IPS-11a (cell line): ENCODE measurements around the gene OSM.

ENCODE experiments used
- H3K4me3 ChIP-seq: one replicate; pipeline ENCODE4 v1.5.1; 2013; ENCODE audit warnings: low read depth, low read length, control low read depth

OSM gene

GRCh38 chr22:30297991-30298701, 31.5 kb upstream of the OSM start:
- no peak overlapping the region for H3K4me3 ChIP-seq

DNA sequence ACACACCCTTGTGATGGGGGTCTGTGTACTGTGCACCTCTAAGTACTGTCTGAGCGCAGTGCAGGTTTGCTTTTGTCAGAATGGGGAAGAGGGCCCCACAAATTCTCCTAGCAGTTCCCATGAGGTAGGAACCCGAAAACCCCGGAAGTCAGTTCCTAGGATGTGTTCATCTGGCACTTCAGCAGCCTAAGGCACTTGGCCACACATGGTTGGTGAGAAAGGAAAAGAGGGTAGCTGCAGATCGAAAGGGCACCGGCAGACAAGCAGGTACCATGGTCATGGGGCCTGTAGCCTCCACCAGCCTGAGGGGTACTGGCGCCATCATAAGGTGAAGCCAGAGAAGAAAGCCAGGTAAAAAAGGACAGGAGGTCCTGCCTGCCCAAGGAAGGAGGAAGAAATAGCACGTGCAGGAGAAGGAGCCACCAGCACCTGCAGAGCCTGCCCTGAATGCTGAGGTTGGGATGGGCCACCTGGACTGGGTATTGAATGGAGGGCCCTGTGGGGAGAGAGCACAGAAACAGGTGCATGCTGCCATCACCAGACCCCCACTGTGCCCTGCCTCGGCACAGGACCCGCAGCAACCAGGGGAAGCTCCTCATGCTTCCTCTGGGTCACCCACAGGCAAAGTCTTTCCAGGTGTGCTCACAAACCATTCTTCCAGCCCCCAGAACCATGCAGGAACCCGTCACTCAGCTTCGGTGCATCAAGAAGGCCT, 30.8 kb upstream of the OSM start:
- H3K4me3 ChIP-seq, result no peak overlapping the region

GRCh38 chr22:30296833-30297232, 30.2 kb upstream of the OSM start:
- H3K4me3 ChIP-seq, result no peak overlapping the region

GRCh38 chr22:30296324-30296723, 29.7 kb upstream of the OSM start:
- H3K4me3 ChIP-seq, result no peak overlapping the region

GRCh38 chr22:30295576-30295975, 28.9 kb upstream of the OSM start:
- H3K4me3 ChIP-seq, result no peak overlapping the region

DNA sequence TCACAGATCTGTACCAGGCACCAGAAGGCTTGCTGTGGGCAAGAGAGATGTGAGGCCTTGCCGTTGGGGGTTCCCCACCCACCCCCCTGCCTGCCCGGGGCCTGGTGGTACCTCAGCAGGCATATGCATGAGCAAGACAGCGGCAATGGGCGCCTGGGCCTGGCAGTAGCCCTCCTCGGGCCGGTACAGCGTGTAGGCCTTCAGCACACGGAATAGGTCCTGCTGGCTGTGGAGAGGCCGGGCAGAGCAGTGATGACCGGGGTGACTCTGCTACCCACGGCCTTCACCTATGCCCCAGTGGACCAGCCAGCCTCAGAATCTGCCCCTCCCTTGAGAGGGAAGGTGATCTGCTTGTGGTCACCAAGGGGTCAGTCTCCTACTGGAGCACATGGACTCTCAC, 28.2 kb upstream of the OSM start:
- H3K4me3 ChIP-seq, result no peak overlapping the region

- H3K4me3 ChIP-seq, result no peak overlapping the region
These were observed 27.4 kb upstream of the OSM start for GRCh38 chr22:30294066-30294465.

- H3K4me3 ChIP-seq, result no peak overlapping the region
These were observed 26.4 kb upstream of the OSM start for GRCh38 chr22:30293026-30293425.

DNA sequence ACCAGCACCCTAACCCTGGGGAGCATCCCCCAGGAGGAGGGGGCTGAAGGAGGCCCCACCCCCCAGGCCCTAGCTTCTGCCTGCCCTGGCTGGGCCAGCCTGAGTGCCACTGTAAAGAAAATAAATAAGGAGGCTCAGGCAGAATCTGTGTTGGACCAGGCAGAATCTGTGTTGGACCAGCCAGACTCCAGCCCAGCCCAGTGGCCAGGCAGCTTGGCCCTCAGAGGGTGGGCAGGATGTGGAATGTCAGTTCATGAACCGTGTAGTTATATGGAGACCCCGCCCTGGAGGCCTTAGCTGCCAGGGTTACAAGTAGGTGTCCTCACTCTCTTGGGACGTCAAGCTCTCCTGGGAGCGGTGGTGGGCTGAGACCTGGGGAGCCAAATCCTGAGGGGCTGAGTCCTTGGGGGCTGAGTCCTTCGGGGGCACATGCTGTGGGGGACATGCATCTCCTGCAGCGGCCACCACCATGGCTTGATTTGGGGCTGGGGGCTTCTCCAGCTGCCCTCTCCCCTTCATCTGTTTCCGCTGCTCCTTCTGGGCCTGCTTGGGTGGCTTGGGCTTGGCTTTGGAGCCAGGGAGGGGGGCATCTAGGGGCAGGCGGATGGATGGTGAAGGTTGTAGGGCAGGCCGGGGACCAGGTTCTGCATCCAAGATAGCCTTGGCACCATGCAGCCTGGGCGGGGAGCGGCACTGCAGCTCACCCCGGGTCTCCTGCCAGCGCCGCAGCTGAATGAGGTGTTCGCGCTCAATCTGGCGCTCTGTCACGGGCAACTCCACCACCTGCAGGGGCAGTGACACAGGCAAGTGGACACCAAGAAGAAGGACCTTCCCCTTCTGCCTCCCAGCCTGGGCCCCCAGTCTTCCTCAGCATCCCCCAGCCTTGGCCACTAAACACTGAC, 25.7 kb upstream of the OSM start:
- H3K4me3 ChIP-seq, result no peak overlapping the region

DNA sequence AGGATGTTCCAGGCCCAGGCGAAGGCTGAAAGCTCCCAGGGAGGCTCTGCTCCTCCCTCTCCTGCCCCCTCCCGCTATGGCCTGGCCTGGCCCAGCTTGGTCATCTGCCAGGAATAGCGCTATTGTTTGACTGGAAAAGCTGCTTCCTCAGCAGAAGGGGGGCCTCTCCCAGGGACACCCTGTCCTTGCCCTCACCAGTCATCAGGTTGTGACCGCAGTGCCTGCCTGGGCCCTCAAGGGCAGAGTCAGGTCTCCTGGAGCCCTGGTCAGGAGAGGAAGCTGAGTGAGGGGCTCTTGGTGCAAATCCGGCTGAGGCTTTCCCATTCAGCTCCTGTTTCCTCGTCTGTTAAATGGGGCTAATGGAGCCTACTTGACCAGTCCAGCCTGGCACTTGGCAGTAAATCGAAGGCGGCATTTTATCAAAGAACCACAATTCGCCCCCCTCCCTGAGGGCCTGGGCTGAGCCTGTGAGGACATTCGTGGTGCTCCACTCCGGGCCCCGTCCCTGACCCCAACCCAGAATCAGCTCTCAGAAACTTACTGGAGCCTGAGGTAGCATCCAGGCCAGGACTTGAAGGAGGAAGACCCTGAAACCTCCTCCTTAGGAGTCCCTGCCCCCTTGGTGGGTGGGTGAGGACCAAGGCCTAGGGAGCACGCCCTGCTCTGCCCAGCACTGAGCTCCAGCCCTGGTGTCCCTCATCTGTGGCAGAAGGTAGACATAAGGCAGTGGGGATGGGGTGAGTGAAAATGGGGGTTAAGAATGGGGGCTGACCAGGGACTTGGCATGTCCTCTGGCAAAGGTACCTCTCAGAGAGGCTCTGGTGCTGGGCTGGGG, 24.6 kb upstream of the OSM start:
- H3K4me3 ChIP-seq, result no peak overlapping the region

DNA sequence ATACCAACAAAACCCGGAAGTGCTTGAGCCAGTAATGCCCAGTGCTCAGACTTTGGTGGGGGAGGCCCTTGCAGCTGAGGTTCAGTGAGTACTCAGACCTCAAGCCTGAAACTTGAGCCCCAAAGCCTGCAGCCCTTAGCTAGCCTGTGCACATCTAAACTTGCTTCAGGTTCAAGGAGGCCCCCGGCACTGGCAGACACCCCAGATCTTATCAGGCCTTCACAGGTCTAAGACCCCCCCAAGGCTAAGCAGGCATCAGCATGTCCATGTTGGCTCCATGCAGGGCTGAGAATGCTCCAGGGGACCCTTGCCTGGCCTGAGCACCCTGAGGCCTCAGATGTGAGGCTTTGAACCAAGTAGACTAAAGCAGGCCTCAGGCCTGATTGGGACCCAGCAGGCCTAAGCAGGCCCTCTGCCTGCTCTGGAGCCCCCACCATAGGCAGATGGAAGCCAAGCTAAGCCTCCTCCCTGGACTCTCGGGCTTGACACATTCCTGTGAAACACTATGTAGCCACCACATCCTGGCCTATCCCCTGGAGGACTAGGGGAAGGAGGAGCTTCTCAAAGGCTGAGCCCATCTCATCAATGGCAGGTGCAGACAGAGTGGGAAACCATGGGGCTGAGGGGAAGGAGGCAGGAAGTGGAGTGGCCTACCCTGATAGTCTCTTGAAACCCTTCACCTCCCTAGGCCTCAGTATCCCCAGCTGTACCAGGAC, 23.8 kb upstream of the OSM start:
- no peak overlapping the region for H3K4me3 ChIP-seq

- H3K4me3 ChIP-seq, result peak overlapping the region; percentile 67
These were observed 23.3 kb upstream of the OSM start for GRCh38 chr22:30289980-30290313.

DNA sequence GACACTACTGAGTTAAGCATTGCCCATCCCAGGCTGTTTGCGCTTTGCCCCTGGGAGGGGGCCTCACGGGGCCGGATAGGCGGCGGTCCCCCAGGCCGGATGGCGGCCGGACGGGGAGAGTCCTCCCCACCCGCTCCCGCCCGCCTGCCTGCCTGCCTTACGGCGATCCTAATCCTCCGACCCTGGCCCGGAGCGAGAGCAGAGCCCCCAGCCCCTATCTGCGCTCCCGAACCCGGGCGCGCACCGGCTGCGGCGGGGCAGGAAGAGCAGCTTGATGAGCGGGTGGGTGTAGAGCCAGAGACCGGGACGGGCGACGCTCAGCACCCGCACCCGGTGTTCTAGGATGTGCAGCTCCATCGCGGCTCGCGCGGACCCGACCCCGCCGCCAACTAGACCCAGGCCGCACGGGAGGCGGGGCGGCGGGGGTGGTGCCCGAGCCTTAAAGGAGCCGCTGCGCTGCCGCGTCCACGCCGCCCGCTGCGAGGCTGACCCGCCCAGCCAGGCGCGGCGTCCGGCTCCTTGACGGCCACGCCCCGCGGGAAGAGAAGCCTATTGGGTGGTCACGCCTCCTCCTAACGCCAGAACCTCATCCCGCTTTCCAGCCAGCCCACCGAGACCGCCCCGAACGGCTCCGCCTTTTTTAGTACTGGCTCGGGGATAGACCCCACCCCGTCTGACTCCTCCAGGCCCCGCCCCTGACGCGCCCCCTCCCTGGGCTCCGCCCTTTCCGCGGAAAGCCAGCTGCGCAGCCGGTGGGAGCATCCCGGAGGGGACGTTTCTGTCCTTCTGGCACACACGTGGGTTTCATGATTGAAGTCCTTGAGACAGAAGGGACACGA, 22.7 kb upstream of the OSM start, which contains the start of gene CASTOR1:
Gene CASTOR1 (minus strand): TSS at position 365 of the 839 bp plus-strand sequence. CDS start 8 bp downstream, at position 357.
- peak within 1 kb of the TSS; percentile 67 for H3K4me3 ChIP-seq

GRCh38 chr22:30288419-30289140, 21.9 kb upstream of the OSM start:
- peak overlapping the region; percentile 58 for H3K4me3 ChIP-seq

DNA sequence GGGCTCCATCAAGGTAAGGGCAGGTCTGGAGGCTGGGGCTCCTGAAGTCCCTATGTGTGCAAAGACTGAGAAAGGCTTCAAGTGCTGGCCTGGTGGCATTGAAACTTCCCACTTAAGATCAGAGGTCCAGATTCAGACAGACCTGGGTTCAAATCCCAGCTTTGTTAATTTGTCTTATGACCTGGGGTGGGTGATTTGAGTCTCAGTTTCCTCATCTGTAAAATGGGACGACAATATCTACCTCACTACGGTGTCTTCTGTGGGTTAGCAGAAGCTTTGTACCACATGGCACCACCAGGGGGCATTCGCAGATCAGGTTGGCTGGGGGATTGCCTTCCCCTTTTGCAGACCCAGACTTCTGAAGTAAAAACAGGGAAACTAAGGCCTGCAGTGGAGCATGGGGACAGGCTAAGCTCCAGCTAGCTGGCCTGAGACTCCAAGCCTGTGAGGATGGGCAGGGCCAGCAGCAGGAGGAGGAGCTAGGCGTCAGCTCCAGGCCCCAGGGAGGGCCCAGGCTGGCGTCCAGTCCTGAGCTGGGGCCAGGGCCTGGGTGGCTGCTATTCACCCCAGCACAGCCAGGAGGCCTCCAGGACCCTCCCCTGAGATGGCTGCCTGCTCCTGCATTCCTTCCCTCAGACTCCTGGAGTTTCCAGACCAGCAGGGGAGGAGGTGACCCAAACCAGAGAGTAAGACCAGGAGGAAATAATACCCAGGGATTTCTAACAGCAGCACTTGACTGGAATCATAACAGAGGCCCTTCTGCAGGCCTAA, 21.2 kb upstream of the OSM start:
- no peak overlapping the region for H3K4me3 ChIP-seq

- H3K4me3 ChIP-seq, result no peak overlapping the region
These were observed 20.4 kb upstream of the OSM start for GRCh38 chr22:30286813-30287647.

DNA sequence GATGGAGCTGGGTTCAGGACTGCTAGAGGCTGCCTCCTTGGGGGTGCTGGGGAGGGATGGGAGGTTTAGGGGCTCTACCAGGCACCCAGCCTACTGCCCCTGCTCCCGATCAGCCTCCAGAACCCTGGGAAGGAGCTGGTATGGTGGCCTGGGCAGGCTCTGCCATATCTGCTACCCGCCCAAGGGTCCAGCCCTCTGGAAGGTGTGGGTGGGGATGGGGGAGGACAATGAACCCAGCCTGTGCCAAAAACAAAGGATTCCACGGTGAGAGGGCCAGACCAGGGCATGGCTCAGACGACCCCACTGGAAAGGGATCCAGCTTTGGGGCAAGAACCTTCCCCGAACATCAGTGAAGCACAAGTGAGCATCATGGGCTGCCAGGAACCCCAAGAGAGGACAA, 19.7 kb upstream of the OSM start:
- H3K4me3 ChIP-seq, result no peak overlapping the region
